ENCODE data around the gene SGK1. TPM values are rescaled to one million over a fixed set of nuclear protein-coding genes. Genes with fewer than 3 reads are reported as not detected.

Gene SGK1
- total RNA-seq, 3 donors from 2014 or later (not counting 1 experiment from before 2014, with no cell fraction given) = 31.8 to 89.6 (median 33.3) TPM

DNA sequence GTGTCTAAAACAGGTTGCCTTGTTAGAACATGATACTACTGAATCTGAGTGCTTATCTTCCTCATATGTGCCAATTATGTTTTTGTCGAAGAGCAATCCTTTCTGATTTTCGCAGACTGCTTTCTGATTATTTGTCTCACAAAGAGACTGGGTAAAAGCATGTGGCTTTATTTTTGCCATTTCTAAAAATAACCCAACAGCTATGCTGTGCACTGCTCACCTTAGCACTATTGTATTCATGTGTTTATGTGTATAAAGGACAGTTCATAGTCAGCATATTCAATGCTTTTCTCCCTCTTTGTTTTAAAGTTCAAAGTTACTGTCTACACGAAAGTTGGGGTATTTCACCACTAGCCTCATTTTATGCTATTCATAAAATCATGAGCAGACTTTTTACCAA, 127.0 kb downstream of the SGK1 start:
- TF ChIP-seq, protein P1, sequence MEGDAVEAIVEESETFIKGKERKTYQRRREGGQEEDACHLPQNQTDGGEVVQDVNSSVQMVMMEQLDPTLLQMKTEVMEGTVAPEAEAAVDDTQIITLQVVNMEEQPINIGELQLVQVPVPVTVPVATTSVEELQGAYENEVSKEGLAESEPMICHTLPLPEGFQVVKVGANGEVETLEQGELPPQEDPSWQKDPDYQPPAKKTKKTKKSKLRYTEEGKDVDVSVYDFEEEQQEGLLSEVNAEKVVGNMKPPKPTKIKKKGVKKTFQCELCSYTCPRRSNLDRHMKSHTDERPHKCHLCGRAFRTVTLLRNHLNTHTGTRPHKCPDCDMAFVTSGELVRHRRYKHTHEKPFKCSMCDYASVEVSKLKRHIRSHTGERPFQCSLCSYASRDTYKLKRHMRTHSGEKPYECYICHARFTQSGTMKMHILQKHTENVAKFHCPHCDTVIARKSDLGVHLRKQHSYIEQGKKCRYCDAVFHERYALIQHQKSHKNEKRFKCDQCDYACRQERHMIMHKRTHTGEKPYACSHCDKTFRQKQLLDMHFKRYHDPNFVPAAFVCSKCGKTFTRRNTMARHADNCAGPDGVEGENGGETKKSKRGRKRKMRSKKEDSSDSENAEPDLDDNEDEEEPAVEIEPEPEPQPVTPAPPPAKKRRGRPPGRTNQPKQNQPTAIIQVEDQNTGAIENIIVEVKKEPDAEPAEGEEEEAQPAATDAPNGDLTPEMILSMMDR (IDR thresholded peaks at IDR 0.05) = no peak
- Histone ChIP-seq H3K4me1 (ENCODE audit: control insufficient read depth, insufficient read depth, low read length) (peaks cover under 1% of the 10 kb centered on the region), H3K36me3 (ENCODE audit: control insufficient read depth, insufficient read depth, low read length) (no peaks in the 10 kb centered on the region), H3K4me3 (ENCODE audit: low read length) (no peak overlapping the region), H3K9me3 (ENCODE audit: control insufficient read depth, insufficient read depth, low read length) (no peaks in the 10 kb centered on the region), H3K27me3 (ENCODE audit: control insufficient read depth, insufficient read depth, low read length) (no peaks in the 10 kb centered on the region), H3K27ac (ENCODE audit: low read length) (no peak overlapping the region)
- ATAC-seq = no peak
- H3K27ac Mint-ChIP-seq = no peak overlapping the region
- no peaks in the 10 kb centered on the region for H3K27me3 Mint-ChIP-seq (ENCODE audit: low read depth in 2 of 2)
- no peak overlapping the region for H3K4me3 Mint-ChIP-seq
- intact Hi-C loops (cut with micrococcal nuclease) = no loop called here
- WGBS (ENCODE audit: insufficient coverage) = 72% methylated on average over 3 of the region's 3 CpGs
- DNase-seq = no peak
- no peaks in the 10 kb centered on the region for H3K9me3 Mint-ChIP-seq
- H3K4me1 Mint-ChIP-seq = no peaks in the 10 kb centered on the region
- no peaks in the 10 kb centered on the region for H3K36me3 Mint-ChIP-seq

DNA sequence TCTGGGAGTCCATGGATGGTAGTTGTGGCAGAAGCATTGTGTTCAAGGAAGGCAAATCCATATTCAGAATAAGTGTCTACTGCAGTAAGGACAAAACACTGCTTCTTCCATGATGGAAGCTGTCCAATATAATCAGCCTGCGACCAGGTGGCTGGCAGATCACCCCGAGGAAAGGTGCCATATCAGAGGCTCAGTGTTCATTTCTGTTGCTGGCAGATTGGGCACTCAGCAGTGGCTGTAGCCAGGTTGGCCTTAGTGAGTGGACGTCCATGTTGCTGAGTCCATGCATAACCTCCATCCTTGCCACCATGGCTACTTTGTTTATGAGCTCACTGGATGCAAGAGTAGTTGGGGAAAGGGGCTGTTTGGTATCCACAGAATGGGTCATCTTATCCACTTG, 130.2 kb downstream of the SGK1 start:
- DNase-seq = no peak

DNA sequence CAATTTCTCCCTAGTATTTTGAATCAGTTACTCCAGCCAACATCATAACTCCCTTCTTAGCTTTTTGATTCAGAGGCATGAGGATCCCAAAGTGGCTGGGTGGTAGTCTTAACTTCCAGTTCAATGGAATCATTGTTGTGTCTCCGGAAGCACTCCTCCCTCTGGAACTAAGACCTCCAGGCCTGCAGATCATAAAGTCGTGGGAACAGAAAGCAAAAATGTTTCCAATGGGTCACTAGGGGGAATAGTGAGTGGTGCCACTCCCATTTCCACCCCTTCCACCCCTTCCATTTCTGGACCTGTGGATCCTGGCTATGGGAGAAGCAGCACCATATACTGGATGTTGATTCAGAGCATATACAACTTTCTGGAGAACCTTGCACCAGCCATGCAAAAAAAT, 130.8 kb downstream of the SGK1 start:
- no peaks in the 10 kb centered on the region for H3K4me1 ChIP-seq (ENCODE audit: control insufficient read depth, insufficient read depth, low read length)
- H3K9me3 ChIP-seq (ENCODE audit: control insufficient read depth, insufficient read depth, low read length) = no peaks in the 10 kb centered on the region
- no peak for ATAC-seq
- Mint-ChIP-seq H3K9me3 (no peaks in the 10 kb centered on the region), H3K4me3 (no peak overlapping the region), H3K27me3 (ENCODE audit: low read depth in 2 of 2) (no peaks in the 10 kb centered on the region), H3K4me1 (no peaks in the 10 kb centered on the region), H3K36me3 (no peaks in the 10 kb centered on the region), H3K27ac (no peak overlapping the region)
- H3K4me3 ChIP-seq (ENCODE audit: low read length) = no peak overlapping the region
- TF ChIP-seq, protein P1 (IDR thresholded peaks at IDR 0.05) = no peak
- intact Hi-C loops (cut with micrococcal nuclease) = no loop called here
- no peaks in the 10 kb centered on the region for H3K27me3 ChIP-seq (ENCODE audit: control insufficient read depth, insufficient read depth, low read length)
- no peaks in the 10 kb centered on the region for H3K36me3 ChIP-seq (ENCODE audit: control insufficient read depth, insufficient read depth, low read length)
- WGBS (ENCODE audit: insufficient coverage) = 83% methylated on average over 2 of the region's 2 CpGs
- no peak for DNase-seq
- no peak overlapping the region for H3K27ac ChIP-seq (ENCODE audit: low read length)

More for the DNA sequence above, 130.2 kb downstream of the SGK1 start:
- Histone ChIP-seq H3K36me3 (ENCODE audit: control insufficient read depth, insufficient read depth, low read length) (no peaks in the 10 kb centered on the region), H3K4me1 (ENCODE audit: control insufficient read depth, insufficient read depth, low read length) (no peaks in the 10 kb centered on the region), H3K4me3 (ENCODE audit: low read length) (no peak overlapping the region), H3K27ac (ENCODE audit: low read length) (no peak overlapping the region), H3K27me3 (ENCODE audit: control insufficient read depth, insufficient read depth, low read length) (no peaks in the 10 kb centered on the region), H3K9me3 (ENCODE audit: control insufficient read depth, insufficient read depth, low read length) (no peaks in the 10 kb centered on the region)
- Mint-ChIP-seq H3K36me3 (no peaks in the 10 kb centered on the region), H3K27me3 (ENCODE audit: low read depth in 2 of 2) (no peaks in the 10 kb centered on the region), H3K9me3 (no peaks in the 10 kb centered on the region), H3K4me1 (no peaks in the 10 kb centered on the region), H3K4me3 (no peak overlapping the region), H3K27ac (no peak overlapping the region)
- TF ChIP-seq, protein P1 (IDR thresholded peaks at IDR 0.05) = no peak
- intact Hi-C loops (cut with micrococcal nuclease) = no loop called here
- 93% methylated on average over 3 of the region's 3 CpGs for WGBS (ENCODE audit: insufficient coverage)
- ATAC-seq = no peak

DNA sequence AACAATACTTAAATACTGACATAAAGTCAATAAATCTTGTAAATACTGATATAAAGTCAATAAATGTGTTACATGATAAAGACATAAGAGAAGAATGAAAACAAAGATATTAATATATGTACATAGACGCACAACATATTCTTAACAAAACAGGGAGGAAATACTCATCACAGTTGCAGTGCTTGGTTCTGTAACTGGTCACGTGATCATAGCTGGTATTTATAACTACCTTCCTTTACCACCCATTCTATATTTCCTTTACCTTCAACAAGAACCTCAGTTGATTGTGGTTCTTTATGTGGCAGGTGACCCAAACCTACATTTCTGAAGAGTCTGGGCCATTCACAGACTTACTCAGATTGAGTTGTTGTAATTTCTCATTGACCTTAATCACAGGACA, 131.6 kb downstream of the SGK1 start:
- Histone ChIP-seq H3K27me3 (ENCODE audit: control insufficient read depth, insufficient read depth, low read length) (no peaks in the 10 kb centered on the region), H3K9me3 (ENCODE audit: control insufficient read depth, insufficient read depth, low read length) (no peaks in the 10 kb centered on the region), H3K27ac (ENCODE audit: low read length) (no peak overlapping the region), H3K4me3 (ENCODE audit: low read length) (no peak overlapping the region), H3K4me1 (ENCODE audit: control insufficient read depth, insufficient read depth, low read length) (no peaks in the 10 kb centered on the region), H3K36me3 (ENCODE audit: control insufficient read depth, insufficient read depth, low read length) (no peaks in the 10 kb centered on the region)
- TF ChIP-seq, protein P1 (IDR thresholded peaks at IDR 0.05) = no peak
- Mint-ChIP-seq H3K4me3 (no peak overlapping the region), H3K4me1 (no peaks in the 10 kb centered on the region), H3K27ac (no peak overlapping the region), H3K36me3 (no peaks in the 10 kb centered on the region), H3K27me3 (ENCODE audit: low read depth in 2 of 2) (peaks cover 0 to under 1% of the 10 kb centered on the region in 2 donors), H3K9me3 (no peaks in the 10 kb centered on the region)
- ATAC-seq (no peak), DNase-seq (no peak)
- 64% methylated on average over 2 of the region's 2 CpGs for WGBS (ENCODE audit: insufficient coverage)
- intact Hi-C loops (cut with micrococcal nuclease) = no loop called here
